NCI-H2081 treated with DMSO at 0.1 percent for 48 hours (cell line): ENCODE data around the gene ZNF169.
A peak's percentile ranks its signal among the peaks of the same experiment; 100 is the strongest.
"Not testable (repeated sequence)": the region's sequence is repeated elsewhere in the genome, so short reads cannot be mapped to it uniquely, and the experiment has no call there.

ENCODE experiments used
- DNase-seq: peaks from one replicate; lab custom pipeline; 2025; lab: John Stamatoyannopoulos, UW

Gene ZNF169

DNA sequence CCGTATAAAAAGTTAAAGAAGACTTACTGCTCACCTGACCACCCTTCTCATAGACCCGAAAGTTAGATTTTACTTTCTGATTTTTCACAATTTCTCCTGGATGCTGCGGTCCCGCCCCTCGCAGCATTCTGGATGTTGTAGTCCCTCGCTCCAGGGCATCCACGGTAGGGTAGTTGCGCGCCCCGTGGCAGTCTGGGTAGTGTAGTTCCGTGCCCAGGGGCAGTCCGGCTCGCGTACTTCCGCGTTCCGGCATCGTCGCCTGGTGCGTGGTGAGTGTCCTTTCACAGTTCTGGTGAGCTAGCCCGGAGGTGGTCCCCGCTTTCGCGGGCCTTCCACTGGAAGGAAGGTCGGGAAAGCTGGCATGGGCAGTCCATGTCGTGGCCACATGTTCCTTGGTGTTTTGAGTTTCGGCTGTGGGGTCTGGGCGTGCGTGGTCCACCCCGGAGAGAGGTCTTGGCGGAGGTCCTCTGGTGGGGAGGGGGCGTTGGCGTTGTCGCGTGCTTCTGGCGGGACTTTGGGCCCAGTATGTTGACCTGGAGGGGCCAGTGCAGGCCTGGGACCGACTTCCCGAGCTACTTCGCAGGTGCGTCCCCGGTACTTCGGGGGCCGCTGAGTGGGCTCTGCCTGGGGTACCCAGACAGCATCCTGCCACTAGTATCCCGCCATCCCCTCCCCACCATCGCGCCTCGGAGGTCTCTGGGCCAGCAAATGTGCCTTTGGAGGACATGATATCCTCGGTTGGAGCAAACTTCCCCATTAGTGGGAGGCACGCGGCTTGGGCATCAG is at the start of gene ZNF169:
TSS of gene ZNF169 (plus strand) at position 222 of the 786 bp plus-strand sequence. CDS start 19,515 bp downstream, outside the sequence.
- DNase-seq = peak; percentile 32

DNA sequence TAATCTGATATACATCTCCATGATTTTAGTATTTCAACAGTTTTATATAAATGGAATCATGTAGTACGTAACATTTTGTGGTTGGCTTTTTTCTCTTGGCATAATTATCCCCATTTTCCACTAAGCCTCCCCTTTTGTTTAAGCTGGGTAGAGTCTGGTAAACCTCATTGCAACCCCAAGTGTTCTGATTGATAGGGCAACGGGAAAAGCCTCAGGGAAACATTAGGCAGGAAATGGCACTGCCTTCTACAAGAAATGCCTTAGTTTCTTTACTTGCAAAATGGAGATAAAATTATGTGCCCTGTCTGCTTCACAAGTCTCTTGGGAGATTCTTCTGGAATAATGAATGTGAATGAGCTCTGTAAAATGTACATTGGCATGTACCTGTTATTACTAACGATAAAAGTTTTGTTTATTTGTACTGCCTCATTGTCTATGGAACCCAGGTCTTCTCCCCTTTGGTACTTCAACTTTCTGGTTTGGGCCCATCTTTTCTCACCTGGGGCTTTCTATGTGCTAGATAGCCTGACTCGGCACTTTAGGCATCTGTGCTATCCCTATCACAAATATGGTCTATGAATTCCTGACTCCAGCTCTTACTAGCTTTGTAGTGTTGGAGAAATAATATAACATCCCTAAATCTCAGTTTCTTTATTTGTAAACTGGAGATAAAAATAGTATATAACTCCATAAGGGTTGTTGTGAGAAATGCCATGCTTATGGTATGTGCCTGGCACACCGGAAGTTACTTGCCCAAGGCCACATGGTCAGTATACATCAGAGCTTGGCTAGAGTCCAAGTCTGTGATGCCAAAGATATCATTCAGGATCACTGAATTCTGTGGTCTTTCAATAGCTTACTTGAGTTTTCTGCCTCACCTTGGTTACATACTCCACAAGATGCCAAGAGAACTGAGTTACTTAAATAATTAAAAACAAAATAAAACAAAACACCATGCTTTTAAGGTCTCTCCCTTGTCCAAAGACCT is 48.2 kb upstream of the ZNF169 start:
- DNase-seq = no peak

DNA sequence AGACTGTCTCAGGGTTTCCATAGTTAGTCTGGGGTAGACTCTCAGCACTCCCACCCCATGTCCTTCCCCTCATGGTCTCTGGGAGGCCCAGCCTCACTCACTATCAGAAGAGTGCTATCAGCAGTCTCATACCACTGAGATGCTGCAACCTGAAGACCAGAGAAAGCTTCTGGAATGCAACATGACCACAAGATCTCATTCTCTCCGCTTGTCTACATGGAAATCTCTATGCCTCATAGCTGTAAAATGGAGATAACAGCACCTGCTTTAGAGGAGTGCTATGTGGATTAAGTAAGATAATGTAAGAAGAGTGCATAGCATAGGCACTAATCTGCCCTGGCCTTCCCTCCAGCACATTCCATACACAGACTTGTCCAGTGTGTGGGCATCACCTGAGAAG is 47.0 kb upstream of the ZNF169 start:
- DNase-seq = no peak

DNA sequence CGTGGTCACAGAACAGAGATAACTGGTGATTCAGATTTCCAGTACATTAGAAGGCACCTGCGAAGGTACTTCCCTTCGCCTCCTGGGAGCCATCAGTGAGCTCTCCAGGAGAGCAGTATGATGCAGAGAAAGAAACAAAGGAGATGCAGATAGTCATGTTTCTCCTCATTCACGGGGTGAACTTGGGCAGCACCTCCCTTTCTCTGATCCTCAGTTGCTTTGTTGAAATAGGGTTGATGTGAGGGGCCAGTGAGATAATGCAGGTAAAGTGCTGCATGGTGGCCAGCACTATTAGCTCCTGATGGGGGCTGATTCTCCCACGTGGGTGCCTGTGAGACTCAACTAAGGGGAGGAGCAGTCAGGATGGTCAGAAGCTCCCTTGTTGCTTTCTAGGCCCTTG is 46.6 kb upstream of the ZNF169 start:
- no peak for DNase-seq

DNA sequence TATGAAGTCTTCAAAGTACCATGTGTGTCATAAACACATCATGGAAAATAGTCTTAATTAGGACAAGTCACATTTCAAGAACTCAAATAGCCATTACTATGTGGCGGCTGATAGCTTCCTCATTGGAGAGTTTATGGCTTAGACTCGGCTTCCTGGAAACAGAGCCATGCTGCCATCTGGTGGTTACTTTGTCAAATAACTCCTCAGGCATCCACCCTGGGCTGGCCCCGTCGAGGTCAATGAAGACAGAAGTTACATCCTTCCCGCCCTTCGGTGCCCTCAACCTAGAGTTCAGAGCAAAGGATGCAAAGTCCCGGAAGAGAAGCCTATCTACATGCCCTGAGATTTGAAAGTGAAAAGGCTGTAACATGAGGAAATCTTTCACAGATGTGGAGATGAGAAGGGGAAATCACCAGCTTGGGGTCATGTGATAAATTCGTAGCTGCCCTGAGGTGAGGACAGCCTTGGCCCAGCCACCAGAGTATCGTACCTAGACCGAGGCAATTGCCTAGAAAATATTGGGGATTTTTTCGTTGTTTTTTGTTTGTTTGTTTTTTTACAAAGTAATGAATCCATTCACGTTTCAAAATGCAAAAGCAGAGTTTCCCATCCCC is 45.5 kb upstream of the ZNF169 start:
- peak; percentile 59 for DNase-seq

DNA sequence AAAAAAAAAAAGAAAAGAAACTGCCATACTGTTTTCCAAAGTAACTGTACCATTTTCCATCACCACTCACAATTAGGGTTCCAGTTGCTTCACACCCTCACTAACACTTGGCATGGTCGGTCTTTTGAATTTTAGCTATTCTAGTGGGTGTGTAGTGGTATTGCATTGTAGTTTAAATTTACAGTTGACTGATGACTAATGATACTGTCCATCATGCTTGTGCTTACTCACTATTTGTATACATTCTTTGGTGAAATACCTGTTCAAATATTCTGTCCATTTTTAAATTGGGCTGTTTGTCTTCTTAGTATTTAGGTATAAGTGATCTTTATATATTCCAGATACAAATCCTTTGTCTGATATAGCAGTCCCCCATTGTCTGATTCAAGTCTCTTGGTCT is 36.2 kb upstream of the ZNF169 start:
- DNase-seq = no peak

DNA sequence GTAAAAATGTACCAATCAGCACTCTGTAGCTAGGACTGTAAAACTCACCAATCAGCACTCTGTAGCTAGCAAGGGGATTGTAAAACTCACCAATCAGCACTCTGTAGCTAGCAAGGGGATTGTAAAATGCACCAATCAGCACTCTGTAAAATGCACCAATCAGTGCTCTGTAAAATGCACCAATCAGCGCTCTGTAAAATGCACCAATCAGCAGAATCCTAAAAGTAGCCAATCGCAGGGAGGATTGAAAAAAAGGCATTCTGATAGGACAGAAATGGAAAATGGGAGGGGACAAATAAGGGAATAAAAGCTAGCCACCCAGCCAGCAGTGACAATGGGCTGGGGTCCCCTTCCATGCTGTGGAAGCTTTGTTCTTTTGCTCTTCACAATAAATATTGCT is 33.7 kb upstream of the ZNF169 start:
- not testable (repeated sequence) for DNase-seq

DNA sequence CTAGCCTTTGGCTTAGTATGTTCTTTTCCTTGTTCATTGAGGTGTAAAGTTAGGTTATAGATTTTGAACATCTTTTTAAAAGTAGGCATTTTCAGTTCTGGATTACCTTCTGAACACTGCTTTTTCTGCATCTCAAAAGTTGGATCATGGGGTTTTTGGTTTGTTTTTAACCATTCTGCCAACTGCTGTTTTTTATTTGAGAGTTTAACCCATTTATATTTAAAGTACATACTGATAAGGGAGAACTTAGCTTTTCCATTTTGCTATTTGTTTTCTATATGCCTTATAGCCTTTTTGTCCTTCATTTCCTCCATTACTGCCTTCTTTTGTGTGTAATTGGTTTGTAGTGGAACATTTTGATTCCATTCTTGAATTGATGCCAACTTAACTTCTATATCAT is 30.5 kb upstream of the ZNF169 start:
- no peak for DNase-seq

DNA sequence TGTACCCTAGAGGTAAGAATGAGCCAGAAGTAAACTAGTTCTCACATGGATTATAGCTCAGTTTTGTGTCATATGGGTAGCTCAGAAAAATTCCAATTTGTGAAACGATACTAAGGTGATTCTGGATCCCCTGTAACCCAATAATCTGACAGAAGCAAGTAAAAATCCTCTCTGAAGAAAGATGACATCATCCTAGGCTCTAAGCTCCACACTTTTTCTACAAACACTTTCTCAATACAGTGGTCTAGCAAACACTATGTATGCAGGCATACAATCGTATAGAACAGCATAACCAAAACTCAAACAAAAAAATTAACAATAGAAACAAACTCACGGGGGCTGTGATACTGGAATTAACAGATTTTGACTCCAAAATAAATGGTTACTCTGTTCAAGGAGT is 26.7 kb upstream of the ZNF169 start:
- DNase-seq = no peak

DNA sequence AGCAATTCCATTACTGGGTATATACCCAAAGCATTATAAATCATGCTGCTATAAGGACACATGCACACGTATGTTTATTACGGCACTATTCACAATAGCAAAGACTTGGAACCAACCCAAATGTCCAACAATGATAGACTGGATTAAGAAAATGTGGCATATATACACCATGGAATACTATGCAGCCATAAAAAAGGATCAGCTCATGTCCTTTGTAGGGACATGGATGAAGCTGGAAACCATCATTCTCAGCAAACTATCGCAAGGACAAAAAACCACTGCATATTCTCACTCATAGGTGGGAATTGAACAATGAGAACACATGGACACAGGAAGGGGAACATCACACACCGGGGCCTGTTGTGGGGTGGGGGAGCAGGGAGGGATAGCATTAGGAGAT is 18.0 kb upstream of the ZNF169 start:
- DNase-seq = not testable (repeated sequence)

DNA sequence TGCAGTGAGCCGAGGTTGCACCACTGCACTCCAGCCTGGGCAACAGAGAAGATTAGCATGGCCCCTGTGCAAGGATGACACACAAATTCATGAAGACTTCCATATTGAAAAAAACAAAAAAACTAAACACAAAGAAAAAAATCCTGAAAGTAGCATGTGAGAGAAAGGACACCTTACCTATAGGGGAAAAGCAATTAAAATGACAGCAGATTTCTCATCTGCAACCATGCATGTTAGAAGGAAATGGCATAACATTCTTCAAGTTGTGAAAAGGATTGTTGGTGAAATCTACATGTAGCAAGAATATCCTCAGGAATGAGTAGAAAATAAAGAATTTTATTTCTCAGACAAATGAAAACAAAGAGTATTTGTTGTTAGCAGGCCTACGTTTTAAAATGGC is 13.4 kb upstream of the ZNF169 start:
- no peak for DNase-seq

DNA sequence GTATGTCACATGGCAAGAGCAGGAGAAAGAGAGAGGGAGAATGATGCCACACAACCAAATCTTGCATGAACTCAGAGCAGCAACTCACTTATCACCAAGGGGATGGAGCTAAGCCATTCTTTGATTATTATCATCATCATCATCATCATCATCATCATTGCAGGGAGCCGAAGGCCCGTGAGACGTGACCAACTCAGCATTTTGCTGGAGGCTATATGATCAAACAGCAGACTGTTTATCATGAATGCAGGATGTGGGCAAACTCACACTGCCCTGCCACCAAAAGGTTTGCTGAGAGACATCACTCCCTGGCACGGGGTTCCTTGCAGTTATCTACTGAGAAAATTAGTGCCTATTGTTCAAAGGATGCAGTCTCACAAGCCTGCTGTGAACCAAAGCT is 8.6 kb upstream of the ZNF169 start:
- no peak for DNase-seq

DNA sequence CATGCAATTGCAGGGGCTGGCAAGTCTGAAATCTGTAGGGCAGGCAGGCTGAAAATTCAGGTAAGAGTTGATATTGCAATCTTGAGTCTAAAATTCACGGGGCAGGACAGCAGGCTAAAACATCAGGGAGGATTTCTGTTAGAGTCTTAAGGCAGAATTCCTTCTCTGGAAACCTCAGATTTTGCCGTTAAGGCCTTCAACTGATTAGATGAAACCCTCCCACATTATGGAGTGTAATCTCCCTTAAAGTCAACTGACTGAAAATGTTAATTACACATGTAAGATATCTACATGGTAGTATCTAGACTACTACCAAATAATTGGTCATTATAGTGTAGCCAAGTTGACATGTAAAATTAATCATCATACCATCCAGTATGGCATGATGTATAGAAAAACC is 3.1 kb upstream of the ZNF169 start:
- DNase-seq = no peak

DNA sequence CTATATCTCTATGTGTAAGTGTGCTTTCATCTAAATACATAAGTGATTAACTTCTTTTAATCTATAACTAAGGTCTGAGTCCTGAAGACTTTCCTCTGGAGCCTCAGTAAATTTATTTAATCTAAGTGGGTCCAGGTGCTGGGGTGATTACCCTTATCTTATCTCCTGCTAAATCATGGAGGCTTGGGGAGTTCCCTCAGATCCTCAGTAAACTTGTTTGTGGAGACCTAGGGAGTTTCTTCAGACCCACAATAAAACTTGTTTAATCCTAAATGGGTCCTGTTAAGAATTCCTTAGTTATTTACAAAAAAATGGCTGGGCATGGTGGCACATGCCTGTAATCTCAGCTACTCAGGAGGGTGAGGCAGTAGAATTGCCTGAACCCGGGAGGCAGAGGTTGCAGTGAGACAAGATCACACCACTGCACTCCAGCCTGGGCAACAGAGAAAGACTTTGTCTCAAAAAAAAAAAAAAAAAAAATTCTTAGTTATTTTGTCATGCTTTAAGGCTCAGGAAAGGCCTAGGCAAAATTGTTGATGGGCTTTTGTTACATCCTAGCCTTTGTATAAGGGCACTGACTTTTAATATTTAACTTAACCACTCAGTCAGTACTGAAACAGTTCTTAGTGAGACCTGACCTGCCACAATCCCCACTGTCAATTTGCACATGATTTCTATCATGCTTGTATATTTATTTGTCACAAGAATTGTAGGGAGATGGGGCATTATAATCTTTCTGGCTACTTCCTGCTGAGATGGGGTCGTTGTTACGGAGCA is 6.7 kb downstream of the ZNF169 start:
- not testable (repeated sequence) for DNase-seq

DNA sequence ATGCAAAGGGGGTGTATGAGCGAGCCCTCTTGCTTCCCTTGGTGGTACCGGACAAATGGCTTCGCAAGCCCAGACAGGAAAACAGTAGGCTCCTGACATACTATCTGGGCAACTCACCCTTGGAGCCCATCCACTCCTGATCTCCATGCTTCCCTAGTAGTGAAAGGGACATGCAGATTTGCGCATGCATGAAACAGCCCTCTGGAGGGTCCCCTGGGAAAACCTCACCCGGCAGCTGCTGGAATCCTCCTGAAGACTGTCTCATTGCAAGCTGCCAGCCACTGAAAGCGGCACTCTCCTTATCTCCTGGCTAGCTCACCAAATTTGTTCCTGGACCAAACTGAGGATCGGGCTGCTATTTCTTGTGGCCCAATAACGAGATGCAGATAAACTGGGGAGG is 10.2 kb downstream of the ZNF169 start:
- no peak for DNase-seq

DNA sequence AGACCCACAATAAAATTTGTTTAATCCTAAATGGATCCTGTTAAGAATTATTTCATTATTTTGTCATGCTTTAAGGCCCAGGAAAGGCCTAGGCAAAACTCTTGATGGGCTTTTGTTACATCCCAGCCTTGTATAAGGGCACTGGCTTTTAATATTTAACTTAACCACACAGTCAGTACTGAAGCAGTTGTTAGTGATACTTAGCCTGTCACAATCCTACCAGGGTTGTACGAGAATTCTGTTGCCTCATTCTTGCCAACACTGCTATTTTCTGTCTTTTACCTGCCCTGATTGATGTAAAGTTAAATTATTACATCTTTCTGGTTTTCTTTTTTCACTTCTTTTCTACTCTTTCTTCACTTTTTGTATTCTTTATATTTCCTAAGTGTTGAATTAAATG is 10.9 kb downstream of the ZNF169 start:
- no peak for DNase-seq

DNA sequence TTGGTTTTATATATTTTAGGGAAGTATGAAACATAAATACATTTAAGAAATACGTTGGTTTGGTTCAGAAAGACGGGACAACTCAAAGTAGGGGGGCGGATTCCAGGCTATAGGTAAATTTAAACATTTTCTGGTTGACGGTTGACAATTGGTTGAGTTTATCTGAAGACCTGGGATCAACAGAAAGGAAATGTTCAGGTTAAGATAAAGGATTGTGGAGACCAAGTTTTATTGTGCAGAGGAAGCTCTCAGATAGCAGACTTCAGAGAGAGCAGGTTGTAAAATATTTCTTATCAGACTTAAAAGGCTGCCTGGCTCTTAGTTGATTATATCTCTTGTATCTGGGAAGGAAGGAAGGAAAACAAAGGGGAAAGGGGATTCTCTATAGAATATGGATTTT is 17.9 kb downstream of the ZNF169 start:
- DNase-seq = not testable (repeated sequence)

DNA sequence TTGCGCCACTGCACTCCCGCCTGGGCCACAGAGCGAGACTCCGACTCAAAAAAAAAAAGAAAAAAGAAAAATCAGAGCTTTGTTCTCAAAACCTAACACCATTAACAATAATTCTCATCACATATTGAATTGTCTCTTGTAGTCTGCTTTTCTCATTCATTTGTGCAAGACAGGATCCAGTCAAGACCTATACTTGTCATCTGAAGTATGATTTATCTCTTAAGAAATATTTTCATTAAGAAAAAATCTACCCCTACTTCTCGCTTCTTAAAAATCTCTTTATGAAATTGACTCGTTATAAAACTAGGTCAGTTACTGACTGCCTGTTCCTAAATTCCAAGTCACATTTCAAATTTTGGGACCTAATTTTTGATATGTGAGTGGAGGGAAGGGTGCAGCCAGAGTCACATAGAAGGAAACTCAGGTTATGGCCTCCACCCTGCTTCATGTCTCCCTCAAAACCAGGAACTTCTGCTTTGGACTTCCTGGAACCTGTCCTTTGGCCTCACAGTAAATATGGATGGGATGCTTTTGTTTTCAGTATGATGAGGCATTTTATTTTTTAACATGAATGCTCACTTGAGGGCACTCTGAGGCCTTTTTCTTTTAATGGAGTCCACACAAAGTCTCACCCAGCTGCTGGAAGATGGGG is 18.9 kb downstream of the ZNF169 start:
- DNase-seq = no peak

DNA sequence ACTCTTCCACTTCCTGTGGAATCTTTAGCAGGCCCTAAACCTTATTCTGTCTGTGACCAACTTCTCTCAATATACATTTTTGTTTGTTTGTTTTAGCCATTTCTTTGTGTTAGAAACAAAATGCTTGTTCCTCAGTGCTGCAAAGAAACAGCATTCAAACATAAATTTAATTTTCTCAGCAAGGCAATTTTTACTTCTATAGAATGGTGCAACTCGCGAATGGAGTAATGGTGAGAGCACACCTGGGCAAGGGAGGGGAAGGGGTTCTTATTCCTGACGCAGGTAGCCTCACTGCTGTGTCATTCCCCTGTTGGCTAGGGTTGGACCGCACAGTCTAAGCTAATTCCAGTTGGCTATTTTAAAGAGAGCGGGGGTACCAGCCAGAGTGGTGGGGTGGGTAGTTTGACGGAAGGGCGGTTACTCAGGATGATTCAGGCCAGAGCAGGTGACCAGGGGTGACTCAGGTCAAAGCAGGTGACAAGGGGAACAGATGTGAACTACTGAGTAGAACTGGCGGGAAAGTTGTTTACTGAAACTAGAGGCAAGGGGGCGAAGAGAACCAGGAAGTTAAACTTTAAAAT is 21.4 kb downstream of the ZNF169 start:
- no peak for DNase-seq

DNA sequence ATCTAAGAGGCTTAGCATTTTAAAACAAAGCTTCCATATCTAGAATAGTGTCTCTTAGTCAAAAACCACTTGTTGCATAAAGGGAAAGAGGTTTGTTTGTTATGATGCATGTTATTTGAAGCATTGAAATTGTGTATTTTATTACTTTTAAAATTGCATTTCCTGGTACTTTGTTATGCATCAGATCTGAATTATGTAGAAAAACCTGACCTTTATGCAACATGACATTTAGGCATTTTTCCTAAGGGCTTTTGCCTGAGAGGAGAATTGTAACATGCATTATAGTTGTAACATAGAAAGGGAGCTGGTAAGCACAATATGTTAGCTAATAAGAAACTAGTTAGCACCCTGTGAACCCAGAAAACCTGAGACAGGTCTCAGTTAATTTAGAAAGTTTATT is 22.0 kb downstream of the ZNF169 start:
- DNase-seq = no peak

DNA sequence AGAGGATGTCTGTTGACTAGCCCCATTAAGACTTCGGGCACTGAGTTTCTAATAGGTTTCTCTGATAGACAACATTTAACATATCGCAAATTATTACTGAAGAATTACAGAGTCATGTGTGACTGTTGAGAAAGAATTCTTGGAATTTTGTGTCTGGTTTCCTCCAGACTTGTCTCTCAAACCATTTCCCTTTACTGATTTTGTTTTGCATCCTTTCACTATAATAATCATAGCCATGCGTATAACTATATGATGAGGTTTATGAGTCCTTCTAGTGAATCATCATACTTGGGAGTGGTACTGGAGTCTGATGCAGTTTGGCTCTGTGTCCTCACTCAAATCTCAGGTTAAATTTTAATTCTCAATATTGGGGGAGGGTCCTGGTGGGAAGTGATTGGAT is 27.0 kb downstream of the ZNF169 start:
- no peak for DNase-seq
